ENCODE results near the gene TRPC6.

The TRPC6 gene

DNA sequence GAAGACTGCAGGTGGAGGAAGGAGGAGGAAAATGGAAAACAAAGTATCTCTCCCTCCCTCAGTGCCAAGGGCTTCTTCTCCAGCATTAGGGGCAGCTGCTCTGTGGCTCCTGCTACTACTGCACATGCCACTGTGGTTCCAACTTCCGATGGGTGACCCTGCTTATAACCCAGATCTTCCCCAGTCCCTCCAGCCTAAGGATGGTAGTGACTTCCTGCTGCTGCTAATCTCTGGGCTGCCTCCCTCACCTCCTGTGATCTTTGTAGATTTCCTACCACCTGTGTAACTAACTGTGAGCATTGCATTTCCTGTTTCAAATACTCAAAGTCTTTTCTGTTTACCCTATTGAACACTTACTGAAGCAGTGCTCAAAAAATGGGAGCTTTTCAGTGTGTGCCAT is 28.7 kb upstream of the TRPC6 start:
- Histone ChIP-seq H3K4me3 (ENCODE audit: insufficient read depth, low read length, poor library complexity, severe bottlenecking) (no peak overlapping the region), H2AFZ (ENCODE audit: low read depth, low read length, severe bottlenecking) (no peak overlapping the region), H3K9me2 (replicated peaks; ENCODE audit: insufficient read depth, low read length) (no peaks in the 10 kb centered on the region), H3K79me2 (ENCODE audit: insufficient read depth, low read length) (no peaks in the 10 kb centered on the region), H4K20me1 (ENCODE audit: low read depth, low read length) (no peaks in the 10 kb centered on the region), H3K27ac (ENCODE audit: low read depth, low read length) (no peak overlapping the region), H3K9me3 (ENCODE audit: insufficient read depth, low read length) (no peaks in the 10 kb centered on the region), H3F3A (ENCODE audit: insufficient read depth) (no peaks in the 10 kb centered on the region), H3K9ac (ENCODE audit: low read length) (no peak overlapping the region), H3K4me2 (ENCODE audit: low read depth, low read length, poor library complexity, severe bottlenecking) (no peak overlapping the region), H3K27me3 (ENCODE audit: low read length) (no peaks in the 10 kb centered on the region), H3K36me3 (ENCODE audit: low read length) (no peaks in the 10 kb centered on the region)
- TF ChIP-seq, protein P1, sequence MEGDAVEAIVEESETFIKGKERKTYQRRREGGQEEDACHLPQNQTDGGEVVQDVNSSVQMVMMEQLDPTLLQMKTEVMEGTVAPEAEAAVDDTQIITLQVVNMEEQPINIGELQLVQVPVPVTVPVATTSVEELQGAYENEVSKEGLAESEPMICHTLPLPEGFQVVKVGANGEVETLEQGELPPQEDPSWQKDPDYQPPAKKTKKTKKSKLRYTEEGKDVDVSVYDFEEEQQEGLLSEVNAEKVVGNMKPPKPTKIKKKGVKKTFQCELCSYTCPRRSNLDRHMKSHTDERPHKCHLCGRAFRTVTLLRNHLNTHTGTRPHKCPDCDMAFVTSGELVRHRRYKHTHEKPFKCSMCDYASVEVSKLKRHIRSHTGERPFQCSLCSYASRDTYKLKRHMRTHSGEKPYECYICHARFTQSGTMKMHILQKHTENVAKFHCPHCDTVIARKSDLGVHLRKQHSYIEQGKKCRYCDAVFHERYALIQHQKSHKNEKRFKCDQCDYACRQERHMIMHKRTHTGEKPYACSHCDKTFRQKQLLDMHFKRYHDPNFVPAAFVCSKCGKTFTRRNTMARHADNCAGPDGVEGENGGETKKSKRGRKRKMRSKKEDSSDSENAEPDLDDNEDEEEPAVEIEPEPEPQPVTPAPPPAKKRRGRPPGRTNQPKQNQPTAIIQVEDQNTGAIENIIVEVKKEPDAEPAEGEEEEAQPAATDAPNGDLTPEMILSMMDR (IDR thresholded peaks at IDR 0.05; ENCODE audit: insufficient read depth, low read length, poor library complexity, severe bottlenecking), result no peak
- no peak for TF ChIP-seq EZH2phosphoT487 (conservative IDR thresholded peaks at IDR 0.05; ENCODE audit: low read length)

- H3K36me3 ChIP-seq (ENCODE audit: low read length), result no peaks in the 10 kb centered on the region
- no peaks in the 10 kb centered on the region for H3K9me2 ChIP-seq (replicated peaks; ENCODE audit: insufficient read depth, low read length)
- no peak overlapping the region for H3K27ac ChIP-seq (ENCODE audit: low read depth, low read length)
- TF ChIP-seq, protein P1 (IDR thresholded peaks at IDR 0.05; ENCODE audit: insufficient read depth, low read length, poor library complexity, severe bottlenecking), result no peak
- no peak for TF ChIP-seq EZH2phosphoT487 (conservative IDR thresholded peaks at IDR 0.05; ENCODE audit: low read length)
- no peak overlapping the region for H2AFZ ChIP-seq (ENCODE audit: low read depth, low read length, severe bottlenecking)
- H3K9ac ChIP-seq (ENCODE audit: low read length), result no peak overlapping the region
- H3F3A ChIP-seq (ENCODE audit: insufficient read depth), result no peaks in the 10 kb centered on the region
- H4K20me1 ChIP-seq (ENCODE audit: low read depth, low read length), result no peaks in the 10 kb centered on the region
- H3K79me2 ChIP-seq (ENCODE audit: insufficient read depth, low read length), result no peaks in the 10 kb centered on the region
- no peak overlapping the region for H3K4me3 ChIP-seq (ENCODE audit: insufficient read depth, low read length, poor library complexity, severe bottlenecking)
- H3K4me2 ChIP-seq (ENCODE audit: low read depth, low read length, poor library complexity, severe bottlenecking), result no peak overlapping the region
- no peaks in the 10 kb centered on the region for H3K9me3 ChIP-seq (ENCODE audit: insufficient read depth, low read length)
- H3K27me3 ChIP-seq (ENCODE audit: low read length), result no peaks in the 10 kb centered on the region
Observed at GRCh38 chr11:101600924-101601323, 17.1 kb upstream of the TRPC6 start.

- H3K9me3 ChIP-seq (ENCODE audit: insufficient read depth, low read length), result no peaks in the 10 kb centered on the region
- no peaks in the 10 kb centered on the region for H3K36me3 ChIP-seq (ENCODE audit: low read length)
- no peaks in the 10 kb centered on the region for H3K79me2 ChIP-seq (ENCODE audit: insufficient read depth, low read length)
- TF ChIP-seq EZH2phosphoT487 (conservative IDR thresholded peaks at IDR 0.05; ENCODE audit: low read length), result no peak
- TF ChIP-seq, protein P1 (IDR thresholded peaks at IDR 0.05; ENCODE audit: insufficient read depth, low read length, poor library complexity, severe bottlenecking), result no peak
- H4K20me1 ChIP-seq (ENCODE audit: low read depth, low read length), result no peaks in the 10 kb centered on the region
- H3K27me3 ChIP-seq (ENCODE audit: low read length), result no peaks in the 10 kb centered on the region
- H3K27ac ChIP-seq (ENCODE audit: low read depth, low read length), result no peak overlapping the region
- H3F3A ChIP-seq (ENCODE audit: insufficient read depth), result no peaks in the 10 kb centered on the region
- no peak overlapping the region for H3K9ac ChIP-seq (ENCODE audit: low read length)
- H3K4me3 ChIP-seq (ENCODE audit: insufficient read depth, low read length, poor library complexity, severe bottlenecking), result no peak overlapping the region
- H3K9me2 ChIP-seq (replicated peaks; ENCODE audit: insufficient read depth, low read length), result no peaks in the 10 kb centered on the region
- no peak overlapping the region for H3K4me2 ChIP-seq (ENCODE audit: low read depth, low read length, poor library complexity, severe bottlenecking)
- no peak overlapping the region for H2AFZ ChIP-seq (ENCODE audit: low read depth, low read length, severe bottlenecking)
Observed at GRCh38 chr11:101586965-101587364, 3.2 kb upstream of the TRPC6 start.
